Measurements from ENCODE around the gene MPZL2. TPM values are rescaled to one million over a fixed set of nuclear protein-coding genes. Genes with fewer than 3 reads are reported as not detected.

The MPZL2 gene
- total RNA-seq, 2 donors from 2014 or later, result 58.8 to 114 TPM

GRCh38 chr11:118238421-118238820 is 25.7 kb downstream of the MPZL2 start:
- TF ChIP-seq, protein P1, sequence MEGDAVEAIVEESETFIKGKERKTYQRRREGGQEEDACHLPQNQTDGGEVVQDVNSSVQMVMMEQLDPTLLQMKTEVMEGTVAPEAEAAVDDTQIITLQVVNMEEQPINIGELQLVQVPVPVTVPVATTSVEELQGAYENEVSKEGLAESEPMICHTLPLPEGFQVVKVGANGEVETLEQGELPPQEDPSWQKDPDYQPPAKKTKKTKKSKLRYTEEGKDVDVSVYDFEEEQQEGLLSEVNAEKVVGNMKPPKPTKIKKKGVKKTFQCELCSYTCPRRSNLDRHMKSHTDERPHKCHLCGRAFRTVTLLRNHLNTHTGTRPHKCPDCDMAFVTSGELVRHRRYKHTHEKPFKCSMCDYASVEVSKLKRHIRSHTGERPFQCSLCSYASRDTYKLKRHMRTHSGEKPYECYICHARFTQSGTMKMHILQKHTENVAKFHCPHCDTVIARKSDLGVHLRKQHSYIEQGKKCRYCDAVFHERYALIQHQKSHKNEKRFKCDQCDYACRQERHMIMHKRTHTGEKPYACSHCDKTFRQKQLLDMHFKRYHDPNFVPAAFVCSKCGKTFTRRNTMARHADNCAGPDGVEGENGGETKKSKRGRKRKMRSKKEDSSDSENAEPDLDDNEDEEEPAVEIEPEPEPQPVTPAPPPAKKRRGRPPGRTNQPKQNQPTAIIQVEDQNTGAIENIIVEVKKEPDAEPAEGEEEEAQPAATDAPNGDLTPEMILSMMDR (IDR thresholded peaks at IDR 0.05), result no peak
- no peak for DNase-seq
- peak overlapping the region in 1 of 2 donors; percentile 28 for H3K9ac ChIP-seq (ENCODE audit: low read depth in 2 of 2, low read length in 2 of 2)
- H3K9me3 ChIP-seq, result no peaks in the 10 kb centered on the region
- no peaks in the 10 kb centered on the region for H3K27me3 ChIP-seq
- H3K36me3 ChIP-seq, result no peaks in the 10 kb centered on the region
- no peak overlapping the region for H3K4me3 ChIP-seq
- intact Hi-C loops (cut with DNase I), result no loop called here
- H3K27ac ChIP-seq, result no peak overlapping the region
- peaks cover 10% of the 10 kb centered on the region for H3K4me1 ChIP-seq

GRCh38 chr11:118236170-118236569 is 27.9 kb downstream of the MPZL2 start:
- Histone ChIP-seq H3K27ac (no peak overlapping the region), H3K27me3 (no peaks in the 10 kb centered on the region), H3K9ac (ENCODE audit: low read depth in 2 of 2, low read length in 2 of 2) (no peak overlapping the region), H3K36me3 (peaks cover 7% of the 10 kb centered on the region), H3K4me3 (no peak overlapping the region), H3K4me1 (peaks cover under 1% of the 10 kb centered on the region), H3K9me3 (no peaks in the 10 kb centered on the region)
- intact Hi-C loops (cut with DNase I), result no loop called here
- no peak for DNase-seq
- TF ChIP-seq, protein P1 (IDR thresholded peaks at IDR 0.05), result no peak

DNA sequence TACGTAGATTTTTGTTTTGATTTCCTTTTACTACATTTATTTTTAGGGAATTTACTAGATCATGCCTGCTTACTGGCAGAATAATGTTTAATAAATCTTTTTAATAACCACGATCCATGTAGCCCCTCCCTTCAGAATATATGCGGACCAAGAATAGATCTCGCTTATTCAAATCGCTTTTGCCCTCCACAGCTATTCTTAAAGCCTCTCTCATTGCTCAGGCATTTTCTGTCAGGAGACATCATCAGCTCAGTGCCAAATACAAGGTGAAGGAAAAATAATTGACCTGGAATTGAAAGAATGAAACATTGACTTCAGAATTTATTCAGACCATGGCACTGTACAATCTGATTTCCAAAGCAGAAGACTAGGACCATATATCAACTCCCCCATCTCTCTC is 29.3 kb downstream of the MPZL2 start:
- H3K36me3 ChIP-seq, result peaks cover 7% of the 10 kb centered on the region
- H3K4me3 ChIP-seq, result no peak overlapping the region
- H3K9ac ChIP-seq (ENCODE audit: low read depth in 2 of 2, low read length in 2 of 2), result no peak overlapping the region
- no peaks in the 10 kb centered on the region for H3K27me3 ChIP-seq
- no peak for DNase-seq
- TF ChIP-seq, protein P1 (IDR thresholded peaks at IDR 0.05), result no peak
- intact Hi-C loops (cut with DNase I), result no loop called here
- no peak overlapping the region for H3K27ac ChIP-seq
- no peaks in the 10 kb centered on the region for H3K9me3 ChIP-seq
- H3K4me1 ChIP-seq, result no peaks in the 10 kb centered on the region

- no peaks in the 10 kb centered on the region for H3K4me1 ChIP-seq
- no peak for DNase-seq
- intact Hi-C loops (cut with DNase I), result no loop called here
- H3K9me3 ChIP-seq, result no peaks in the 10 kb centered on the region
- no peak overlapping the region for H3K4me3 ChIP-seq
- H3K36me3 ChIP-seq, result peaks cover 7% of the 10 kb centered on the region
- no peaks in the 10 kb centered on the region for H3K27me3 ChIP-seq
- TF ChIP-seq, protein P1 (IDR thresholded peaks at IDR 0.05), result no peak
- H3K27ac ChIP-seq, result no peak overlapping the region
- no peak overlapping the region for H3K9ac ChIP-seq (ENCODE audit: low read depth in 2 of 2, low read length in 2 of 2)
Measured at GRCh38 chr11:118233850-118234249, 30.2 kb downstream of the MPZL2 start.

DNA sequence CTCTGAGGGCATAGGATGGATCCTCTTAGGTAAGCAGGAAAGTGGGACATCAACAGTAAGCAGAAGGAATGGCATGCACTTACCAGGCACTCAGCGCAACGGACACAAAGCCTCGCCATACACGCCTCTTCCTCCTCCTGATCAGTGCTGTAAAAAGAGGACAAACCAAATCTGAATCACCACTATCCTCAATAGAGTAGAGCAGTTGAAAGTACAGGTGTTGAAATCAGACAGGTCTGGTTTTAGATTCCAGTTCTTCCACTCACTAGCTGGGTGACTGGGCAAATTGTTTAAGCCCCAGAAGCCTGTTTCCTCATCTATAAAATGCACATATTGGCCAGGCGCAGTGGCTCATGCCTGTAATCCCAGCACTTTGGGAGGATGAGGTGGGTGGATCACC is 30.7 kb downstream of the MPZL2 start:
- intact Hi-C loops (cut with DNase I), result no loop called here
- Histone ChIP-seq H3K9ac (ENCODE audit: low read depth in 2 of 2, low read length in 2 of 2) (no peak overlapping the region), H3K4me1 (no peaks in the 10 kb centered on the region), H3K36me3 (peaks cover 7% of the 10 kb centered on the region), H3K27me3 (no peaks in the 10 kb centered on the region), H3K9me3 (no peaks in the 10 kb centered on the region), H3K27ac (no peak overlapping the region), H3K4me3 (no peak overlapping the region)
- TF ChIP-seq, protein P1 (IDR thresholded peaks at IDR 0.05), result no peak
- no peak for DNase-seq

- H3K36me3 ChIP-seq, result peaks cover 7% of the 10 kb centered on the region
- H3K27ac ChIP-seq, result no peak overlapping the region
- TF ChIP-seq, protein P1 (IDR thresholded peaks at IDR 0.05), result no peak
- no peak overlapping the region for H3K9ac ChIP-seq (ENCODE audit: low read depth in 2 of 2, low read length in 2 of 2)
- no peak for DNase-seq
- no peaks in the 10 kb centered on the region for H3K4me1 ChIP-seq
- no peaks in the 10 kb centered on the region for H3K9me3 ChIP-seq
- no peaks in the 10 kb centered on the region for H3K27me3 ChIP-seq
- intact Hi-C loops (cut with DNase I), result no loop called here
- no peak overlapping the region for H3K4me3 ChIP-seq
Measured at GRCh38 chr11:118232659-118233058, 31.4 kb downstream of the MPZL2 start.

Data from colonic mucosa (tissue), 4 donors.